Measurements from ENCODE around the gene DIPK2A. TPM values are rescaled to one million over a fixed set of nuclear protein-coding genes. Genes with fewer than 3 reads are reported as not detected.

The DIPK2A gene
- total RNA-seq, 4 donors from 2014 or later = 18.9 to 30.9 (median 21.7) TPM

- TF ChIP-seq, protein P1, sequence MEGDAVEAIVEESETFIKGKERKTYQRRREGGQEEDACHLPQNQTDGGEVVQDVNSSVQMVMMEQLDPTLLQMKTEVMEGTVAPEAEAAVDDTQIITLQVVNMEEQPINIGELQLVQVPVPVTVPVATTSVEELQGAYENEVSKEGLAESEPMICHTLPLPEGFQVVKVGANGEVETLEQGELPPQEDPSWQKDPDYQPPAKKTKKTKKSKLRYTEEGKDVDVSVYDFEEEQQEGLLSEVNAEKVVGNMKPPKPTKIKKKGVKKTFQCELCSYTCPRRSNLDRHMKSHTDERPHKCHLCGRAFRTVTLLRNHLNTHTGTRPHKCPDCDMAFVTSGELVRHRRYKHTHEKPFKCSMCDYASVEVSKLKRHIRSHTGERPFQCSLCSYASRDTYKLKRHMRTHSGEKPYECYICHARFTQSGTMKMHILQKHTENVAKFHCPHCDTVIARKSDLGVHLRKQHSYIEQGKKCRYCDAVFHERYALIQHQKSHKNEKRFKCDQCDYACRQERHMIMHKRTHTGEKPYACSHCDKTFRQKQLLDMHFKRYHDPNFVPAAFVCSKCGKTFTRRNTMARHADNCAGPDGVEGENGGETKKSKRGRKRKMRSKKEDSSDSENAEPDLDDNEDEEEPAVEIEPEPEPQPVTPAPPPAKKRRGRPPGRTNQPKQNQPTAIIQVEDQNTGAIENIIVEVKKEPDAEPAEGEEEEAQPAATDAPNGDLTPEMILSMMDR (IDR thresholded peaks at IDR 0.05; ENCODE audit: low read depth) = no peak
Observed at GRCh38 chr3:143988306-143988705, 16.7 kb downstream of the DIPK2A start.

DNA sequence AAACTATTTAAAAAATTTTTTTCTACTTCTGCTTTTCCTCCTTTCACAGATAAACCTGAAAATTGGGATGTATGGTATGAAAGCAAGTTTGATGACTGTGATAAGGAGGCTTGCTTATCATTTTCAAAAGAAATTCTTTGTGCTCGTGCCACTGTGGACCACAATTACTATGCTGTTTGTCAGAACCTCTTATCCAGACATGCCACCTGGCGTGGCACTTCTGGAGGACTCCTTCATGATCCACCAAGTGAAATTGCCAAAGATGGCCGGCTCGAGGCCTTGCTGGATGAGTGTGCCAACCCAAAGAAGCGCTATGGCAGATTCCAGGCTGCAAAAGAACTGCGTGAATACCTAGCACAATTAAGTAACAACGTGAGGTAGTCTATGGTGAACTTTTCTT is 17.8 kb downstream of the DIPK2A start:
- TF ChIP-seq, protein P1 (IDR thresholded peaks at IDR 0.05; ENCODE audit: low read depth) = no peak

DNA sequence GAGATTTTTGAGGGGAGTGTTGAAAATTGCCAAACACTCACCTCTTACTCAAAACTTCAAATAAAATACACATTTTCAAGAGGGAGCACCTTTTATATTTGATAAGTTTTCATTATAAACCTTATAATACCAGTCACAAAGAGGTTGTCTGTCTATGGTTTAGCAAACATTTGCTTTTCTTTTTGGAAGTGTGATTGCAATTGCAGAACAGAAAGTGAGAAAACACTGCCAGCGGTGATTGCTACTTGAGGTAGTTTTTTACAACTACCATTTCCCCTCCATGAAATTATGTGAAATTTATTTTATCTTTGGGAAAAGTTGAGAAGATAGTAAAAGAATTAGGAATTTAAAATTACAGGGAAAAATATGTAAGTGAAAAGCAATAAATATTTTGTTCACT is 20.1 kb downstream of the DIPK2A start:
- TF ChIP-seq, protein P1 (IDR thresholded peaks at IDR 0.05; ENCODE audit: low read depth) = no peak

DNA sequence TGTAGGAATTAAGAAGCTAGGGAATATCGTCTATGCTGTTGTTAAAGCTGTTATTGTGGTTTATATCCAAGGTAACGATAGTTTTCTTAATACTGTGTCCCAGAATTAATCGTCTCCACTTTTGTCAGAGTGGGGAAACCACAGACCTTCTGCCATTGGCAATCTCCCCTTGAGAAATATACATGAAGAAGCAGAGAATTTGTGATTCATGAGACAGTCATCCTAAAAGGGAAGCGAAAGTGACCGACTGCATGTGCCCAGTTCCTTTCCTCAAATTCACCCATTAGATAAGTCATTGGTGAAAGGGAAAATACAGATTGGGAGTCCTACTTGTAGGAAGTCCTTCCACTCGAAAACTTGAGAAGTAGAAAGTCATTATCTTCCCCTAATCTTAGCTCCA is 26.6 kb downstream of the DIPK2A start:
- TF ChIP-seq, protein P1 (IDR thresholded peaks at IDR 0.05; ENCODE audit: low read depth) = no peak

DNA sequence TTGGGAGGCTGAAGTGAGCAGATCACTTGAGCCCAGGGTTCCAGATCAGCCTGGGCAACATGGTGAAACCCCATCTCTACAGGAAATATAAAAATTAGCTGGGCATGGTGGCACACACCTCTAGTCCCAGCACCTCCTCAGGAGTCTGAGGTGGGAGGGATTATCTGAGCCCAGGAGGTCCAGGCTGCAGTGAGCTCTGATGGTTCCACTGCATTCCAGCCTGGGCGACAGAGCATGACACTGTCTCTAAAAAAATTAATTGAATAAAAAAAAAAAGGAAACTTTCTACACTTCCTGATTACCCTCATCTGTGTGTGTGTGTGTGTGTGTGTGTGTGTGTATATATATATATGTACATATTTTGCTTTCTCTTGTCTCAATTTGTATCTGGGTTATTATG is 31.4 kb downstream of the DIPK2A start:
- TF ChIP-seq, protein P1 (IDR thresholded peaks at IDR 0.05; ENCODE audit: low read depth) = no peak

- TF ChIP-seq, protein P1 (IDR thresholded peaks at IDR 0.05; ENCODE audit: low read depth) = no peak
Observed at GRCh38 chr3:144010371-144010770, 38.7 kb downstream of the DIPK2A start.

- TF ChIP-seq, protein P1 (IDR thresholded peaks at IDR 0.05; ENCODE audit: low read depth) = no peak
Observed at GRCh38 chr3:144011251-144011799, 39.7 kb downstream of the DIPK2A start.
